ENCODE measurements around the gene B3GALT6. TPM values are rescaled to one million over a fixed set of nuclear protein-coding genes. Genes with fewer than 3 reads are reported as not detected.

The B3GALT6 gene
- total RNA-seq, 1 donor from 2014 or later: 11.0 TPM

- no peak for DNase-seq (ENCODE audit: extremely low spot score in 2 of 2)
- no peaks in the 10 kb centered on the region for H3K27me3 ChIP-seq
- H3K36me3 ChIP-seq: peaks cover 0 to 46% of the 10 kb centered on the region in 2 donors
- H3K9me3 ChIP-seq: no peaks in the 10 kb centered on the region
- no peaks in the 10 kb centered on the region for H3K4me1 ChIP-seq
- intact Hi-C loops (cut with DNase I): no loop called here
- TF ChIP-seq CTCF (IDR thresholded peaks at IDR 0.05) (no peak), POLR2AphosphoS5 (IDR thresholded peaks at IDR 0.05; ENCODE audit: insufficient read depth in 1 of 2, low read depth in 1 of 2) (no peak), POLR2A (IDR thresholded peaks at IDR 0.05) (no peak)
- no peak overlapping the region for H3K4me3 ChIP-seq
- no peak overlapping the region for H3K27ac ChIP-seq
Observed at GRCh38 chr1:1255611-1256010, 23.6 kb downstream of the B3GALT6 start.

GRCh38 chr1:1256956-1257871 is 25.2 kb downstream of the B3GALT6 start:
- H3K4me1 ChIP-seq: no peaks in the 10 kb centered on the region
- intact Hi-C loops (cut with DNase I): no loop called here
- H3K4me3 ChIP-seq: no peak overlapping the region
- no peaks in the 10 kb centered on the region for H3K27me3 ChIP-seq
- H3K9me3 ChIP-seq: no peaks in the 10 kb centered on the region
- no peak overlapping the region for H3K27ac ChIP-seq
- TF ChIP-seq POLR2AphosphoS5 (IDR thresholded peaks at IDR 0.05; ENCODE audit: insufficient read depth in 1 of 2, low read depth in 1 of 2) (no peak), CTCF (IDR thresholded peaks at IDR 0.05) (no peak), POLR2A (IDR thresholded peaks at IDR 0.05) (no peak)
- DNase-seq (ENCODE audit: extremely low spot score in 2 of 2): no peak
- peaks cover 0 to 53% of the 10 kb centered on the region in 2 donors for H3K36me3 ChIP-seq

GRCh38 chr1:1259119-1259488 is 27.1 kb downstream of the B3GALT6 start:
- H3K9me3 ChIP-seq: no peaks in the 10 kb centered on the region
- H3K4me1 ChIP-seq: no peaks in the 10 kb centered on the region
- no peak overlapping the region for H3K27ac ChIP-seq
- no peak overlapping the region for H3K4me3 ChIP-seq
- TF ChIP-seq CTCF (IDR thresholded peaks at IDR 0.05): no peak
- no peak for TF ChIP-seq POLR2A (IDR thresholded peaks at IDR 0.05)
- no peak for TF ChIP-seq POLR2AphosphoS5 (IDR thresholded peaks at IDR 0.05; ENCODE audit: insufficient read depth in 1 of 2, low read depth in 1 of 2)
- no peaks in the 10 kb centered on the region for H3K27me3 ChIP-seq
- H3K36me3 ChIP-seq: peaks cover 0 to 61% of the 10 kb centered on the region in 2 donors
- intact Hi-C loops (cut with DNase I): no loop called here
- no peak for DNase-seq (ENCODE audit: extremely low spot score in 2 of 2)

- Histone ChIP-seq H3K27me3 (no peaks in the 10 kb centered on the region), H3K9me3 (no peaks in the 10 kb centered on the region), H3K4me1 (no peaks in the 10 kb centered on the region), H3K27ac (no peak overlapping the region), H3K36me3 (peaks cover 0 to 60% of the 10 kb centered on the region in 2 donors), H3K4me3 (no peak overlapping the region)
- no peak for TF ChIP-seq CTCF (IDR thresholded peaks at IDR 0.05)
- TF ChIP-seq POLR2AphosphoS5 (IDR thresholded peaks at IDR 0.05; ENCODE audit: insufficient read depth in 1 of 2, low read depth in 1 of 2): no peak
- no peak for TF ChIP-seq POLR2A (IDR thresholded peaks at IDR 0.05)
- DNase-seq (ENCODE audit: extremely low spot score in 2 of 2): no peak
- intact Hi-C loops (cut with DNase I): no loop called here
Observed at GRCh38 chr1:1259540-1259939, 27.5 kb downstream of the B3GALT6 start.
